Measurements from ENCODE around the gene RAI2. TPM values are rescaled to one million over a fixed set of nuclear protein-coding genes. Genes with fewer than 3 reads are reported as not detected.

Gene RAI2
- total RNA-seq, 1 donor from 2014 or later = 0.12 TPM

- intact Hi-C loops (cut with micrococcal nuclease) = loop anchor here (5.0 kb wide), 1 partner anchor 591 kb away; no protein-coding TSS in a partner anchor
These were observed 74.3 kb downstream of the RAI2 start for GRCh38 chrX:17786554-17787347.

- intact Hi-C loops (cut with micrococcal nuclease) = no loop called here
These were observed 81.7 kb downstream of the RAI2 start for GRCh38 chrX:17779434-17779833.

GRCh38 chrX:17778997-17779396 is 82.1 kb downstream of the RAI2 start:
- intact Hi-C loops (cut with micrococcal nuclease) = no loop called here

- intact Hi-C loops (cut with micrococcal nuclease) = no loop called here
These were observed 87.0 kb downstream of the RAI2 start for GRCh38 chrX:17774053-17774452.

- intact Hi-C loops (cut with micrococcal nuclease) = loop anchor here (2.0 kb wide), 1 partner anchor 37 kb away; the partner anchor contains the start of gene SCML1
These were observed 87.7 kb downstream of the RAI2 start for GRCh38 chrX:17773221-17773876.

GRCh38 chrX:17769701-17770269 is 91.3 kb downstream of the RAI2 start:
- intact Hi-C loops (cut with micrococcal nuclease) = no loop called here

GRCh38 chrX:17768997-17769396 is 92.1 kb downstream of the RAI2 start:
- intact Hi-C loops (cut with micrococcal nuclease) = no loop called here

- intact Hi-C loops (cut with micrococcal nuclease) = no loop called here
These were observed 93.4 kb downstream of the RAI2 start for GRCh38 chrX:17767734-17768133.

GRCh38 chrX:17759990-17760389 is 101.1 kb downstream of the RAI2 start:
- intact Hi-C loops (cut with micrococcal nuclease) = no loop called here

- intact Hi-C loops (cut with micrococcal nuclease) = no loop called here
These were observed 102.7 kb downstream of the RAI2 start for GRCh38 chrX:17758382-17758781.

- intact Hi-C loops (cut with micrococcal nuclease) = no loop called here
These were observed 110.7 kb downstream of the RAI2 start for GRCh38 chrX:17750436-17750835.

Other genes with a start within 250 kb of the RAI2 start
- 0.49 and 0.93 TPM in 2 replicates for gene SCML1, start 123.8 kb downstream of the RAI2 start, total RNA-seq